NCI-H1417 treated with DMSO at 0.1 percent for 48 hours (cell line): ENCODE results near the gene LAMA1.

Experiments
- DNase-seq: peaks from one replicate; lab custom pipeline; 2025; lab: John Stamatoyannopoulos, UW

LAMA1 gene

GRCh38 chr18:6994056-6994770 lies 123.4 kb downstream of the LAMA1 start:
- no peak for DNase-seq

GRCh38 chr18:6992761-6993160 lies 124.8 kb downstream of the LAMA1 start:
- no peak for DNase-seq

GRCh38 chr18:6983366-6983765 lies 134.2 kb downstream of the LAMA1 start:
- DNase-seq = no peak

- no peak for DNase-seq
Observed at GRCh38 chr18:6982398-6982797, 135.2 kb downstream of the LAMA1 start.

DNA sequence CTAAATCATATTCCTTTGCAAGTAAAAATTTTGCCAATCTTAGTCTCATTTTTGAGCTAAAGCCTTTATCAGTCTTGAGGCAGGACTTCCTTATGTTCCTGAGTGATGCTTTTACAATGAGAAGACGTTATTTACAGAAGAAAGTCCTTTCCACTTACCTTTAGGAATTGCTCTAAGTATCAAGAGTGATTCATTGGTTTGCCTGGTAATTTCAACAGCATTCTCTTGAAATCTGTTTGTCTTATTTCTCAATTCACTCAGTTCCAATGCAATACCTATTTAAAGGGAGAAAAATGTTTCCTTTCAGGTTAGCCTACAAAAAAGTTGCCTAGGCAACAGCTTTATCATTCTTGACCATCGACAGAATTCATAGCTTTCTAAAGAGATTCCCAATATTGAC lies 137.2 kb downstream of the LAMA1 start:
- no peak for DNase-seq

DNA sequence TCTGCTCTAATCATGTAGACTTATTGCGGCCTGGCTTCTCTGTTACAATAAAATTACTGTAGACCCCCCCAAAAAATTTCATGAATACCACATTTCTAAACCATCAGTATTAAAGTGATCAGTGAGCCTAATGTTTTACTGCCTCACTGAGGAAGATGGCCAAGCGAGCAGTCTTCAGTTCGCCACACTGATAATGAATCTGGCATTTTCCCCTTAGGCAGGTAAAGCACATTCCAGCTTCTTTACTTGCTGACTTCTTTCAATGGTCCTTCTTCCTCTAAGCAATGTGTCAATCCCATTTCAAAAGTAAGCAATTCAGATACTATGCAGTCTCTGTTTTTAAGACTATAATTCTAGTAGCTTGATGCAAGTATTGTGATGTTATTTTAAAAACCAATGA lies 137.6 kb downstream of the LAMA1 start:
- DNase-seq = no peak

DNA sequence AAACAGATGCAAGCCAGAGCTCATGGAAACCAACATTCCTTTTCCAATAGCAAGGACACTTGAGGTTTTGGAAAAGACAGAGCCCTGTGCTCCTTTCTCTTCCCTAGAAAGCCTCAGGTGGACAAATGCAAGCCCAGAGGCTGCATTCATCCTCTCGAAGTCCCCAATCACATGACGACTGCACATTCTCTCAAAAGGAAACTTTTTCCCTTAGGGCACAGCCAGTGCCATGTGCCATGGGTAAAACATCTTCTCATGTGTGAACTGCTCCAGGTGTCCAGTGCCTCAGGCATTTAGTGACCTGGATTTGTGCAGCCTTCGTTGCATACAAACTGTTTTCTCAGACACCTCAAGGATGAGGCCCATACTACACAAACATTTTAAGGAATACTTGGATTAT lies 140.7 kb downstream of the LAMA1 start:
- no peak for DNase-seq

- no peak for DNase-seq
Observed at GRCh38 chr18:6975084-6975483, 142.5 kb downstream of the LAMA1 start.

GRCh38 chr18:6971823-6972478 lies 145.6 kb downstream of the LAMA1 start:
- DNase-seq = no peak

GRCh38 chr18:6963452-6964097 lies 154.0 kb downstream of the LAMA1 start:
- DNase-seq = no peak

DNA sequence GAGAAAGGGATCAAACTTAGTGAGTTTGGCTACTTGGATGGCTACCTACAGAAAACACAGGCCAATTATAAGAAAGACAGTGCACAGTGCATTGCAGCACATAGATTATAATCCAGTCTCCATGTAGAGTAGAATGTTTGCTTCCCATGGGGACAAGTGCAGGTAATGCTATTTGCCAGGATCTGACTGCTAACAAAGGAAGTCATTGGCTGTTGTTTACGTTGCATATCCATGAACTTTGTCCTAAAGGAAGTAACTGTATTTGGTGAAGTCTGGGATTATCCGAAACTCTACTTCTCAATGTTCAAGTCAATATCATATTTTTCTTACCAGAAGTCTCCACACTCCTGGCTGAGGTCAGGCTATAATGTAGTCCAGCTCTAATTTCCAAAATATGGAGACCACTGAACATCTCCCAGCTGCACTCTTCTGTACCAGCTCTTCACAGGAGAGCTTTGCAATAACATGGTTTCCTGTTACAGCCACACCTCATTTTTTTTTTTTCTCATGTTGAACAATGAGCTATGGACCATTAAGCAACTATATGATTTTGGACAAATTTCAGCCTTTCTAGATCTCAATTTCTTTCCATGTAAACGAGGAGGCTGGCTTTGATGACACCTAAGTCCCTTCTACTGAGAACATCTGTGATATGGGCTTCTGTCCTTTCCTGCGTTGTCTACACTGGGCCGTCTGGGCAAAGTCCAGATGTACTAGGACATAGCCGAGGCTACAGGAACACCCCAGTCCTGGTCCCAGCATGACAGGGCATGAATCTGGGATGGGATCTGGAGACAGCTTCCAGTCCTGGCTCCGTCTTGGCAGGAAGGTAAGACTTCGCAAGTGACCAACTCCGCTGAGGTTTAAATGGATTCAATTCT lies 154.8 kb downstream of the LAMA1 start:
- DNase-seq = no peak

DNA sequence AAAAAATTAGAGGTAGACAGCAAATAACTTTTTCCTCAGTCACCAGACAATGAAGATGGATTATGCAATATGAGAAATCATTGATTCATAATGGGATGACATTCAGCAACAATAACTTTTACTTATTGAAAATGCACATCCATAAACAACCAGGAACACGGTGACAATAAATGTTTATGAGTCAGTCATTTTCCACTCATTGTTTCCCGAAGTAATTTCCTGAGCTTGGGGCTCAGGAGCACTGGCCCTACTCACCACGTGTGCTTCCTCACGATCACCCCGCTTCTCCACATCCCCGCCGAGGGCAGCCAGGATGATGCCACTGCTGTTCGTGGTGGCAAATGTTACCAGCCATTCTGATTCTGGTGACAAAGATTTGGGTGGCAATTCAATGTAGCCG lies 156.3 kb downstream of the LAMA1 start:
- no peak for DNase-seq

DNA sequence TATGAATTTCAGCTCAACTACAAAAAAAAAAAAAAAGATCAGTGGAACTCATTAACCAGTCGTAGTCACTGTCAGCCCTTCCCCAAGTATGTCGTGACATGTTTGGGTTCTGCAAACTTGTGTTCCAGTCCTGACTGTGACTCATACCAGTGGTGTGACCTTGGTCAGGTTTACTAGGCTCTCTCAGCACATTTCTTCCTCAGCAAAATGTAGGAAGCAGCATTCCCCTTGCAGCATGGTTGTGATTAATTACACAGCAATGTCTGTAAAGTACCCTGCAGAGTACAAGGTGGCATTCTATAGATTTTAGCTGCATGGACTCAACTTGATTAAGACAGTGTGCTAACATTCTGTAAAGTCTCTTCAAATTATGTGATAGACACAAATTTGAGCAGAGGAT lies 156.9 kb downstream of the LAMA1 start:
- DNase-seq = no peak

DNA sequence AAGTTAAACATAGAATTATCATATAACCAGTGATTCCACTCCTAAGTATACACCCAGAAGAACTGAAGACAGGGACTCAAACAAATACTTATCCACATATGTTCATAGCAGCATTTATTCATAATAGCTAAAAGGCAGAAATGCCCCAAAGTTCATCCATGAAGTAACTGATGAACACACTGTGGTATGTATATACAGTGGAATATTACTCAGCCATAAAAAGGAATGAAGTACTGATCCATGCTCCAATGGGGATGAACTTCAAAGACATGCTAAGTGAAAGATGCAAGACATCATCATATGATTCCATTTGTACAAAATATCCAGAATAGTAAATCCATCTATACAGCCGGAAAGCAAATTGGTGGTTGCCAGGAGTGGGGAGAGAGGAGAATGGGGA lies 157.5 kb downstream of the LAMA1 start:
- DNase-seq = no peak

- DNase-seq = no peak
Observed at GRCh38 chr18:6959110-6959509, 158.5 kb downstream of the LAMA1 start.

DNA sequence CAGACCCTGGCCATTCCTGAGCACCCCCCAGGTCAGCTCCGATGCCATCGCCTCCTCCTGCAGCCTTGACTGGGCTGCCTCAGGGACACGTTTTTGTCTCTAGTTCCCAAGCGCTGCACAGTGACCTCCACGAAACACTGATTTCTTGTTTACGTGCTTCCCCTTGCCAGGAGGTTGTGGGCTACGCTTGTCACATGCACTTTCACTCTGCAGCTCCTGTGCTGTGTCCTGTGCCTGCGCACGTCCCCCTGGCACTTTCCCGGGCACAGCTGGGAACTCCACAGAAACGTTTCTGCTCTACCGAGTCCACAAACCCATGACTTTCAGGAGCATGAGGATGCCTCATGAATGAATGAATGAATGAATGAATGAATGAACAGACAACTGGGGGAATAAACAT lies 160.6 kb downstream of the LAMA1 start:
- no peak for DNase-seq

DNA sequence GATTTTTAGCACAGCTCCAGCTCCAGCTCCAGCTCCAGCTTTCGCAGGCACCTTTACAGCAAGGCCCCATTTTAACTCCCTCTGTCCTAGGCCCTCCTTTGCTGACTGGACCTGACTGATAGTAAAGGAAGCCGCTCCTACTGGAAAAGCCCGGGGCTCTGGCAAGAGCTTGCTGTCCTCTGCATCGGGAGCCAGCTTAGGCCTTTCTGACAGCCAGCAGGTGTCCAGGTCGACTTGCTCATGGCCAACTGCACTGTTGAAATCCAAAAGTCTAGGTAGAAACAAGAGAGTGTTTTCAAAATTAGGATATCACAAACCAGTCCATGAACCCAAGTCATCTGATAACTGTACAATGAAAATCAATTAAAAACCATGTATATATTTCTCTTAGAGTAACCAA lies 161.1 kb downstream of the LAMA1 start:
- DNase-seq = no peak

- DNase-seq = no peak
Observed at GRCh38 chr18:6955304-6955703, 162.3 kb downstream of the LAMA1 start.

- no peak for DNase-seq
Observed at GRCh38 chr18:6954501-6954900, 163.1 kb downstream of the LAMA1 start.

DNA sequence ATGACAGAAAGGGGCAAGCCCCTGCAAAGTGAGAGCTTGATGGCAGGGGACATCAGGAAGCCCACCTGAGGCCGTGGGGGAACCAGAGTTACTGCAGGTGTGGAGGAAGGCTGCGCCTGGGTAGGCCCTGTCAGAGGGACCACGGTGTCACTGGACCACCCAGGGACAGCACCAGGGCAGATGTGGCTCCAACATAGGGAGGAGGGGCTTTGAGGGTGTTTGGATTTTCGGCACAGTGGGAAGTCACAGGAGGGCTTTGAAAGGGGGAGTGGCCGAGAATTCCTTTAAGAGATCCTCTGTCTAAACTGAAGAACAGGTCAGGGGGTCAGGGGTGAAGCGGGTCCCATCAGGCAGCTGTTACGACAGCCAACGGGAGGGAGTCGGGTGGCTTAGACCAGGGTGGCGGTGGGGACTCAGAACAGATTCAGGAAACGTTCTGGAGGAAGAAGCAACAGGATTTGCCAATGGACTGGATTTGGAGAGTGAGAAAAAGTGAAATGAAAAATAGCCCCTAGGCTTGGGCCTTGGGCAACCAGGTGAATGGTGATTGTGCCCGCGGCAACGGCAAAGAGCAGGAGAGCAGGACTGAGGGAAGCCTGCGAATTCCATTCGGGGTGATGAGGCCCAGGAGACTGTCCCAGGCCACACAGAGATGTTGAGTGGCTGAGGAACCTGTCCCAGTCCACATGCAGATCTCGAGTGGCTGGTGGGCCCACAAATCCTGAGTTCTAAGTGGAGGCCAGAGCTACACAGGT lies 166.1 kb downstream of the LAMA1 start:
- no peak for DNase-seq

GRCh38 chr18:6950641-6951040 lies 167.0 kb downstream of the LAMA1 start:
- DNase-seq = no peak
